HG03432 (cell line): ENCODE results near the gene ABCA10.
"Not testable (repeated sequence)": the region's sequence is repeated elsewhere in the genome, so short reads cannot be mapped to it uniquely, and the experiment has no call there.

Source experiments
- ATAC-seq: cut with Tn5 transposase; IDR thresholded peaks from one replicate; pipeline ENCODE4 v1.9.1; 2021; ENCODE audit warnings: mild to moderate bottlenecking, moderate library complexity; ENCODE audit not compliant: unreplicated experiment

ABCA10 gene

DNA sequence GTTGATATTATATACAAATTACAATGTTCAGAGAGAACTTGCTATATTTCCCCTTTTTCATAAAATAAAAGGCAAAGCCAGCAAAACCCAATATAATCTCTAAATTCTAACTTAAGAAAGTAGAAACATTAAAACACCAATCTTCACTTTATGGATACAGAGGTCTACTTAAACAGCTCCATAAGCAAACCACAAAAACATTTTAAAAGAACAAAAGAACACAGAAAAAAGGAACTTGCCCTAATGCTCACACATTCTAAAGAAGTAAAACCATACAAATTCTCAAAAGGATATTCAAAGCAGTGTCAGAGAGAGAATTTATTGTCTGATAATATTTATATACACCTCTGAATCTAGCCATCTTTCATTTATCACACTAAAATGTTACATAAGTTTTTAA lies 606 bp downstream of the ABCA10 start:
- ATAC-seq: no peak

DNA sequence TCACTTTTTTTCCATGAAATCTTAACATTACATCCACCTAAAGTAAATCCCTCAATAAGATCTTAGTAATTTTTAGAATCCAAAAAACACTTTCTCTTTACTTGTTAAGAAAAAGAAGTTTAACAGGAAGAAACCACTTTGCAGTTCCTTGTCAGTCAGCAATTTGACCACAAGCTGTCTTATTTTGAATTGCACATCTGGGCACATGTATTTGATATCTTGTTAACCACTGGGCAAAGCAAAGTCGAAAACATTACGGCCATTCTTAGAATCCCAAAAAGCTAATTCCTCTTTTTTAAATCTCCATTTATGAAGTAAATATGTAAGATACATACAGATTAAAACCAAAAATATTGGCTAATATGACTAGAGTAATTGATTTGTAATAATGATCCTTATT lies 1.1 kb downstream of the ABCA10 start:
- no peak for ATAC-seq

GRCh38 chr17:69223809-69224208 lies 4.8 kb downstream of the ABCA10 start:
- ATAC-seq: peak; percentile 96

DNA sequence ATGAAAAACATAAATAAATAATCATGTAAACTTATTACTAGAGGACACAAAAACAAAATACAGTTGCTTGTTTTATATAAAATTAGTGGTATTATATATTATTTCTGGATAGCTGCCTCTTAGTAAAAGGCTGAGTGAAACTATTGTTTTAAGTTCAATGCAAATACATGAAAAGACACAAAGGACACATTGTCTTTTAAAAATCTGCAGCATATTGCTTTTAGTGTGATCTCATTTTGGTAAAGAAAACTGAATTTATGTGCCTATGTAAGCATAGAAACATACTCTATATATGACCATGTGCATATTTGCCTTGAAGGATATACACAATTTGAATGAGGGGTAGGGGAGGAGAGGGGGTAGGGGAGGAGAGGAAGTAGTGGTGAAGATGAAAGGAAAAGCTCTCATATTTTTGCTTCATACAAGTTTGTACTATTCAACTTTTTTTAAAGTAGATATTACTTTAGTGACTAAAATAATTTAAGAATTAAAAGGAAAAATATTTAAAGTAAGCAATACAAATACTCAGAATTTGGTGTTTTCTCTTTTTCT lies 5.8 kb downstream of the ABCA10 start:
- ATAC-seq: no peak

GRCh38 chr17:69220098-69220497 lies 8.5 kb downstream of the ABCA10 start:
- no peak for ATAC-seq

GRCh38 chr17:69218986-69219385 lies 9.6 kb downstream of the ABCA10 start:
- ATAC-seq: no peak

- no peak for ATAC-seq
Observed at GRCh38 chr17:69213059-69213813, 15.4 kb downstream of the ABCA10 start.

- no peak for ATAC-seq
Observed at GRCh38 chr17:69208640-69209039, 20.0 kb downstream of the ABCA10 start.

- no peak for ATAC-seq
Observed at GRCh38 chr17:69207151-69207550, 21.5 kb downstream of the ABCA10 start.

GRCh38 chr17:69198238-69198637 lies 30.4 kb downstream of the ABCA10 start:
- no peak for ATAC-seq

- not testable (repeated sequence) for ATAC-seq
Observed at GRCh38 chr17:69196105-69196653, 32.4 kb downstream of the ABCA10 start.

GRCh38 chr17:69192754-69193153 lies 35.9 kb downstream of the ABCA10 start:
- ATAC-seq: no peak

- no peak for ATAC-seq
Observed at GRCh38 chr17:69188796-69189195, 39.8 kb downstream of the ABCA10 start.

GRCh38 chr17:69188064-69188463 lies 40.6 kb downstream of the ABCA10 start:
- no peak for ATAC-seq

- ATAC-seq: no peak
Observed at GRCh38 chr17:69187294-69187693, 41.3 kb downstream of the ABCA10 start.

GRCh38 chr17:69179227-69179952 lies 49.2 kb downstream of the ABCA10 start:
- ATAC-seq: peak; percentile 57

DNA sequence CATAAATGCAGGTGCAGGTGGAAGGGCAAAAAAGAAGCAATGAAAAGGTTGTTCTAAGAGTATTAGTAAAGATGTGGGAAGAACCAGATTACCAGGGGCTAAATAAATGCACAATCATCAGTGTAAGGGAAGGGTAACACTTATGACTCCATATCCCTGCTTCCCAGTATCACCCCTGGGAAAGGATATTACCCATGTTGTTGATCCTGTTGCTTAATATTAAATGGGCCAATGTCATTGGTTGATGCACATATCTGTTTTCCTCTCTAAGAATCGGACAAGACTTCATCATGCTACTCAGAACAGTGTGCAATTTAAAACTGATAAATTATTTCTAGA lies 52.2 kb downstream of the ABCA10 start:
- no peak for ATAC-seq

DNA sequence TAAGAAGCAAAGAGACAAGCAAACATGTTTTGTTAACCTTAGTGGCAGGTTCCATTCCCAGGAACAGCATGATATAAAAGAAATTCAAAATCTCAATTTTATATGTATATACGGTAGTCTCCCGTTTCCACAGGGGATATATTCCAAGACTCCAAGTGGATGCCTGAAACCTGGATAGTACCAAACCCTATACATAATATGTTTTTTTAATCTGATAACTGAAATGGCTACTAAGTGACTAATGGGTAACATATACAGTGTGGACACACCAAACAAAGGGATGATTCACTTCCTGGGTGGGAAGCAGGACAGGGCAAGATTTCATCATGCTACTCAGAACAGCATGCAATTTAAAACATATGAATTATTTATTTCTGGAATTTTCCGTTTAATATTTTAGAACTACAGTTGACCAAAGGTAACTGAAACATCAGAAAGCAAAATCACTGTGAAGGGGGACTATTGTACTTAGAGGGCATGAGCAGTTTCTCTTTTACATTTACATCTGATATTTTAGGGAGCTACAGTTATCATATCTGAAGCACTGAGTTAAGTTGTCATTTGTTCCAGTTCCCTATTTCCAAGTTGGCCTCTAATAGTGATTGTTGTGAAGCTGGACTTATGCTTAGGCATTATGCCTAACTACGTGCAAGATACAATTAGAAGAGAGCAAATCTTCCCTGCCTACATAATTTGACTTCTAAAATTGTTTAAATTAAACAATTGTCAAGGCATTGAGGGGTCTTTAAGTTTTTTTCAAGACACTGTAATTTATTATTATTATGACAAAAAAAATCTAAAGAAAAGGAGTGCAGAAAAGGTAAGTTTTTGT lies 52.8 kb downstream of the ABCA10 start:
- no peak for ATAC-seq

- no peak for ATAC-seq
Observed at GRCh38 chr17:69175262-69175624, 53.4 kb downstream of the ABCA10 start.

DNA sequence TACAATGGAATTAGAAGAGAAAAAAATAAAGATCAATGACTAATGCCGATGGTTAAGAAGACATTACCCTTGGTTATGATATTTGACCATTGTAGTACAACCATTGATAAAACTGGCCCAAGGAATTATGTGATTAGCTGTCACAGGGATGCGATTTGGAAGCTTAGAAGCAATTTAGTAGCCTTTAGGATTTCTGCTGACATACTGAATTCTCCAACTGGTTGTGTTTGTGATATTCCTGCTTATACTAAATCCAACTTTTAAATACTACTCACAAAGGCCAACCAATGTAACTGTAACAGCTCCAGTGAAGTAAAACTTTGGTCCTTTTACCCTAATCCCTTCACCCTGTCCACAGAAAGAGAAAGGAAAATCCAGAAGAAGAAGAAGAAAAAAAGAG lies 55.5 kb downstream of the ABCA10 start:
- no peak for ATAC-seq

GRCh38 chr17:69170377-69170776 lies 58.2 kb downstream of the ABCA10 start:
- no peak for ATAC-seq
